Measurements from ENCODE around the gene ZNF536. TPM values are rescaled to one million over a fixed set of nuclear protein-coding genes. Genes with fewer than 3 reads are reported as not detected.

Gene ZNF536
- total RNA-seq, 4 donors from 2014 or later, result 0.44 to 7.4 (median 0.88) TPM

DNA sequence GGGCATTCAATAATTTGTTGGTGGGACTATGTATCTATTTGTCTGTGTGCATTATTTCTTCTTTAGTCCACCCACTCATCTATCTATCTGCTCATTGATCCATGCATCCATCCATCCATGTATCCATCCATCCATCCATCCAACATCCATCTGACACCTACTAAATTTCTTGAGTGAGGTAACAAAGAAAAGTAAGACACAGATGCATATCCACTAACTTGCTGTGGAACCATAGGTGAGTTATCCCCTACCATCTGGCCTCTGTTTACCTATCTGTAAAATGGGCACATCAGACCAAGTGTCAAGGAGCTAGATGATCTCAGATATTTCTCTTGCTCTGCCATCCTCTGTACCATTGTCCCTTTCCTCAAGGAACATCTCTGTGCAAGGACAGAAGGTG, 54.7 kb downstream of the ZNF536 start:
- Histone ChIP-seq H3K27ac (no peak overlapping the region), H3K36me3 (no peaks in the 10 kb centered on the region), H3K27me3 (no peaks in the 10 kb centered on the region), H3K9me3 (no peaks in the 10 kb centered on the region), H3K4me1 (no peaks in the 10 kb centered on the region), H3K4me3 (no peak overlapping the region)
- DNase-seq, result no peak
- intact Hi-C loops (cut with DNase I), result no loop called here
- TF ChIP-seq, protein P1, sequence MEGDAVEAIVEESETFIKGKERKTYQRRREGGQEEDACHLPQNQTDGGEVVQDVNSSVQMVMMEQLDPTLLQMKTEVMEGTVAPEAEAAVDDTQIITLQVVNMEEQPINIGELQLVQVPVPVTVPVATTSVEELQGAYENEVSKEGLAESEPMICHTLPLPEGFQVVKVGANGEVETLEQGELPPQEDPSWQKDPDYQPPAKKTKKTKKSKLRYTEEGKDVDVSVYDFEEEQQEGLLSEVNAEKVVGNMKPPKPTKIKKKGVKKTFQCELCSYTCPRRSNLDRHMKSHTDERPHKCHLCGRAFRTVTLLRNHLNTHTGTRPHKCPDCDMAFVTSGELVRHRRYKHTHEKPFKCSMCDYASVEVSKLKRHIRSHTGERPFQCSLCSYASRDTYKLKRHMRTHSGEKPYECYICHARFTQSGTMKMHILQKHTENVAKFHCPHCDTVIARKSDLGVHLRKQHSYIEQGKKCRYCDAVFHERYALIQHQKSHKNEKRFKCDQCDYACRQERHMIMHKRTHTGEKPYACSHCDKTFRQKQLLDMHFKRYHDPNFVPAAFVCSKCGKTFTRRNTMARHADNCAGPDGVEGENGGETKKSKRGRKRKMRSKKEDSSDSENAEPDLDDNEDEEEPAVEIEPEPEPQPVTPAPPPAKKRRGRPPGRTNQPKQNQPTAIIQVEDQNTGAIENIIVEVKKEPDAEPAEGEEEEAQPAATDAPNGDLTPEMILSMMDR (IDR thresholded peaks at IDR 0.05), result no peak
- TF ChIP-seq POLR2A (IDR thresholded peaks at IDR 0.05), result no peak

DNA sequence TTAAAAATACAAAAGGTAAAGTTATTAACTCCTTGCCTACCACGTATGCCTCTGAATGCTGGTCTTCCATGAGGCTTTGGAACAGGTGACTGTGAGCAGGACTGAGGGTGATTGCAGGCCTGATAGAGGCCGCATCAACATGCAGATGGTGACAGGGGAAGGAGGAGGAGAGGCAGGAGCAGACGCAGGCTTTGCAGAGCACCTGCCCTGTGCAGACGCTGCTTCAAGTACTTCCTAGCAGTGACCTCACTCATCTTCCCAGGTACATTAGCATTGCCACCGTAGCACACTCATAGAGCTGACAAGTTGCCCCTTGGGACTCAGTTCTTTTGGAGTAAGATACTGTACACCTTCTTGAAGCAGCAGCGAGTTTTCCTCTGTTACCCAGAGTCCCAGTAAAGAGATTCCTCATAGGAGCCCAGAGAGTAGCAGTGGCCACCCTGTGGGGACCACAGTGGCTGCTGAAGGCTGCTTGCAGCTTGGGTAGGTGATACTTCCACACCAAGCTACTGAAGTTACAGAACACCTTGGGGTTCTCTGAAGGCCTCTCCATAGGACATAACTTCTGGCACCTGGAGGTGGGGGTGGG, 56.0 kb downstream of the ZNF536 start:
- TF ChIP-seq POLR2A (IDR thresholded peaks at IDR 0.05), result no peak
- TF ChIP-seq, protein P1 (IDR thresholded peaks at IDR 0.05), result no peak
- Histone ChIP-seq H3K27me3 (no peaks in the 10 kb centered on the region), H3K9me3 (no peaks in the 10 kb centered on the region), H3K36me3 (no peaks in the 10 kb centered on the region), H3K27ac (no peak overlapping the region), H3K4me1 (no peaks in the 10 kb centered on the region), H3K4me3 (no peak overlapping the region)
- 44 to 59% methylated on average over 4 to 6 of the region's 6 CpGs for WGBS, 2 donors
- intact Hi-C loops (cut with DNase I), result no loop called here
- no peak for DNase-seq

DNA sequence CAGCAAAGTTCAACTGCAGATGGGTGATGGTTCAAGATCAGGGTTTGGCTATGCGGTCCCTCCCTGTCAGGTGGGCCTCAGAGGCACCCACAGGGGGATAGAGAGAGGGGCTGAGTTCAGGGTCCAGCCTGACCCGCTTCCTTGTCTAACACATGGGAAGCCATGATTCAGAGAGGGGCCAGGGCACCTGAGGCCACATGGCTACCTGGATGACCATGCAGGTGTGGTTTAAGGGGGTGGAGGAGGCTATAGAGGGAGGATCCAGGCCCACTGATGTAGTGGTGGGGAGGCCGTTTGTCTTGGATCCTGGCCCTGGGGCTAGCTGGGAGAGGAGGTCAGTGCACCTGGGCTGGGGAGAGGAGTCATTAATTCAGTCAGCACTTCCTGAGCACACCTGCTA, 56.7 kb downstream of the ZNF536 start:
- intact Hi-C loops (cut with DNase I), result no loop called here

DNA sequence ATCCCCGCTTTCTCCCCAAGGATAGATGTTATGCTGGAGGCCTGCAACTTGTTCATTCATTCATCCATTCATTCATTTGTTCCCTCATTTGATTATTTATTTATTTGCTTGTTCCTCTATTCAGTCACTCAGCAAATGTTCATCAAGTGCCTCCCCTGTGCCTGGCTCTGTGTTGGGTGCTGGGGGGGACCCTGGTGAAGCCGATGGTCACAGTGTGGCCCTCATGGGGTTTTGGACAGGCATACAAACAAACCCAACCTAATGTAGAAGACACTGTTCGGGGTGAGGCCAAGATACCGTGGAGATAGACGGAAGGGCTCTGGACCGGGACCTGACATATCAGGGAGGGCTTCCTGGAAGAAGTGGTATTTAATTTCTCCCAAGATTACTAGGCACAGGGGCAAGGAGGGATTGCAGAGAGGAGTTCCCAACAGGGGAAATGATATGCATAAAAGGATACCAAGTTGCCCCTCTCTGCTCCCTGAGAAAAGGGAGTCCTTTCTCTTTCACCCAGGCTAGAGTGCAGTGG, 58.1 kb downstream of the ZNF536 start:
- Histone ChIP-seq H3K4me3 (no peak overlapping the region), H3K36me3 (no peaks in the 10 kb centered on the region), H3K9me3 (no peaks in the 10 kb centered on the region), H3K4me1 (no peaks in the 10 kb centered on the region), H3K27ac (no peak overlapping the region), H3K27me3 (no peaks in the 10 kb centered on the region)
- WGBS, 2 donors, result 89 to 94% methylated on average over 4 to 5 of the region's 6 CpGs
- no peak for DNase-seq
- intact Hi-C loops (cut with DNase I), result no loop called here
- TF ChIP-seq POLR2A (IDR thresholded peaks at IDR 0.05), result no peak
- TF ChIP-seq, protein P1 (IDR thresholded peaks at IDR 0.05), result no peak

More for the DNA sequence above, 56.7 kb downstream of the ZNF536 start:
- WGBS, 2 donors, result 43 to 50% methylated on average over 1 to 2 of the region's 3 CpGs
- H3K27me3 ChIP-seq, result no peaks in the 10 kb centered on the region
- H3K4me1 ChIP-seq, result no peaks in the 10 kb centered on the region
- no peak for DNase-seq
- no peak overlapping the region for H3K27ac ChIP-seq
- no peaks in the 10 kb centered on the region for H3K9me3 ChIP-seq
- no peaks in the 10 kb centered on the region for H3K36me3 ChIP-seq
- no peak for TF ChIP-seq POLR2A (IDR thresholded peaks at IDR 0.05)
- TF ChIP-seq, protein P1 (IDR thresholded peaks at IDR 0.05), result no peak
- no peak overlapping the region for H3K4me3 ChIP-seq

DNA sequence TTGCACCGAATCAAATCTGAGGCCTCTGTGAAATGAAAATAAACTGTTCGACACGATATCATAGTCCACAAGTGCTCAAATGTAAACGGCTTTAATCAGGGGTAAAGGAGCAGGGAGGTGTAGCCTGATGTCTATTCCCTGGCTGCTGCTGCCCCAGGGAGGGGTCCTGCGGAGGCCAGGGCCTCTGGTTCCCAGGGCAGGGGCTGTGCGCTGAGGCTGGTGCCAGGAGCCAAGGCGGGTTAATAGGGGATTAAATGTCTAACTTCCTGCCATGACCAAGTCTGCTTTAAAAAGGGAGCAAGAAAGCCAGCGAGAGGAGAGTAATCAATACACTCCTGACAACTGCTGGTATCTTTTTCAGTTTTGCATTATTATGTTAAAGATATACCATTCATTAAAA, 59.4 kb downstream of the ZNF536 start:
- TF ChIP-seq POLR2A (IDR thresholded peaks at IDR 0.05), result no peak
- TF ChIP-seq, protein P1 (IDR thresholded peaks at IDR 0.05), result no peak
- WGBS, 2 donors, result 60 to 68% methylated on average over 8 of the region's 8 CpGs
- Histone ChIP-seq H3K27ac (no peak overlapping the region), H3K9me3 (no peaks in the 10 kb centered on the region), H3K36me3 (no peaks in the 10 kb centered on the region), H3K27me3 (no peaks in the 10 kb centered on the region), H3K4me1 (no peaks in the 10 kb centered on the region), H3K4me3 (no peak overlapping the region)
- intact Hi-C loops (cut with DNase I), result no loop called here
- DNase-seq, result no peak

All from esophagus squamous epithelium (tissue), 5 donors.